Transverse colon (tissue), 4 donors: ENCODE results near the gene PRKCA. TPM values are rescaled to one million over a fixed set of nuclear protein-coding genes. Genes with fewer than 3 reads are reported as not detected.

Experiments
- DNase-seq: peaks from one replicate; pipeline ENCODE4 v3.0.0-alpha.2; 2019
- H3K27ac ChIP-seq, 4 donors: fragments of 200-600 bp; sonication (generic); 2 replicates each; pipeline ENCODE4 v1.5.1; 2016 to 2018; ENCODE audit warnings: inconsistent platforms in 4 of 4
- H3K27me3 ChIP-seq: fragments of 200-600 bp; sonication (generic); 2 replicates; pipeline ENCODE4 v1.5.1; 2017; ENCODE audit warnings: inconsistent platforms
- H3K36me3 ChIP-seq, 4 donors: fragments of 200-600 bp; sonication (generic); 2 replicates each; pipeline ENCODE4 v1.5.1; 2017 to 2019; ENCODE audit warnings: inconsistent platforms in 4 of 4
- H3K4me1 ChIP-seq, 4 donors: fragments of 200-600 bp; sonication (generic); 2 replicates each; pipeline ENCODE4 v1.5.1; 2017 to 2020; ENCODE audit warnings: inconsistent platforms in 4 of 4
- H3K4me3 ChIP-seq, 4 donors: fragments of 200-600 bp; sonication (generic); 1 replicate in 1 of 4; 2 replicates in 3 of 4; pipeline versions ENCODE4 v1.5.1 to v1.6.1; 2017 to 2019; ENCODE audit warnings: inconsistent platforms in 4 of 4
- H3K9me3 ChIP-seq, 2 donors: fragments of 200-600 bp; sonication (generic); 2 replicates each; pipeline ENCODE4 v1.5.1; 2017 to 2019; ENCODE audit warnings: inconsistent platforms in 2 of 2
- EP300 ChIP-seq: sonication (generic); formaldehyde crosslinking; IDR thresholded peaks from one replicate; pipeline ENCODE4 v1.6.1; 2017; ENCODE audit warnings: antibody characterized with exemption, low read depth
- POLR2A ChIP-seq: fragments of 450-650 bp; IDR thresholded peaks from one replicate; pipeline ENCODE4 v1.6.1; 2016; ENCODE audit warnings: antibody characterized with exemption, mild to moderate bottlenecking, moderate library complexity
- POLR2AphosphoS5 ChIP-seq, 3 donors: sonication (generic); formaldehyde crosslinking; IDR thresholded peaks; one replicate each; pipeline ENCODE4 v1.6.1; 2016; ENCODE audit warnings: antibody characterized with exemption in 3 of 3
- WGBS, 2 donors: methylation state at CpG; one replicate each; pipeline ENCODE4 v1.1.5; 2018; ENCODE audit warnings: low coverage in 1 of 2; 5-methylcytosine and 5-hydroxymethylcytosine counted together
- in situ Hi-C, 4 donors: fragments of 200-750 bp; cut with MboI; loops; one replicate each; pipeline versions ENCODE4 v1.15.0 to v1.15.1; 2017; ENCODE audit warnings: low sequenced_read_pairs in 3 of 4, low pct_ligation_motif_present in 1 of 4, low pct_unique_long_range_greater_than_20kb in 1 of 4
- intact Hi-C: fragments of 100-400 bp; cut with DNase I; formaldehyde crosslinking; loops from one replicate; pipeline ENCODE4 v1.15.1; 2023; ENCODE audit warnings: low total_unique reads
- total RNA-seq, 4 donors: library from RNA; depleted of rRNA; stranded (reverse); fragments of >200 nt; gene quantifications; one replicate each; pipeline ENCODE4 v1.1.0, GENCODE V29; 2016
- TF ChIP-seq, protein P1 (sequence below), 5 experiments: fragments of 200-600 bp in 3 of 5; fragments of 450-650 bp in 2 of 5; sonication (generic) in 3 of 5; IDR thresholded peaks; 1 replicate in 2 of 5; 2 replicates in 3 of 5; pipeline ENCODE4 v1.5.1; 2016 to 2017; ENCODE audit warnings: antibody characterized with exemption in 5 of 5, inconsistent platforms in 3 of 5, mild to moderate bottlenecking in 2 of 5, moderate library complexity in 1 of 5

PRKCA gene
- total RNA-seq, 4 donors from 2014 or later, result 16.1 to 49.7 (median 31.7) TPM

DNA sequence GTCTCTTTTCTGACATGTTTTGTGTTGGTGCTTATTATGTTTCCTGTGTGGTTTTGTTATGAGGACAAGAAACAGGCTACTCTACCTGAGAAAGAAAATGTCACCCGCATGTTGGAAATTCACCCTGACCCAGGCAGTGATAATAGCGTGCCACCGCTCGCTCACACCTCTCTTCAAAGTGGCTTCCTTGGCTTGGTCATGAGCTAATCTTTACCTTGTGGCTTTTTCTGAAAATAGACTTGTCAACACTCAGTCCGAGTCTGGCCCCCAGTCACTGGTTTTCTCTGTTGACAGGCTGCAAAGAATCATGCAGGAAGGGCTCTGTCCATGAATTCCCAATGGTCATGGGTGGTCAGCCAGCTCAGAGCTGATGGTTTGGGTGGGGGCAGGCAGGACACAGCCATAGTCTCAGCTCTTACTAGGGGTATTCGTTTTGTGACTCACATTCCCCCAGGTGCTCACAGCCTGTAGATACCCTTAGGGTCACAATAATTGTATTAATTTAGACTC is 411.2 kb downstream of the PRKCA start:
- intact Hi-C loops, result no loop called here

DNA sequence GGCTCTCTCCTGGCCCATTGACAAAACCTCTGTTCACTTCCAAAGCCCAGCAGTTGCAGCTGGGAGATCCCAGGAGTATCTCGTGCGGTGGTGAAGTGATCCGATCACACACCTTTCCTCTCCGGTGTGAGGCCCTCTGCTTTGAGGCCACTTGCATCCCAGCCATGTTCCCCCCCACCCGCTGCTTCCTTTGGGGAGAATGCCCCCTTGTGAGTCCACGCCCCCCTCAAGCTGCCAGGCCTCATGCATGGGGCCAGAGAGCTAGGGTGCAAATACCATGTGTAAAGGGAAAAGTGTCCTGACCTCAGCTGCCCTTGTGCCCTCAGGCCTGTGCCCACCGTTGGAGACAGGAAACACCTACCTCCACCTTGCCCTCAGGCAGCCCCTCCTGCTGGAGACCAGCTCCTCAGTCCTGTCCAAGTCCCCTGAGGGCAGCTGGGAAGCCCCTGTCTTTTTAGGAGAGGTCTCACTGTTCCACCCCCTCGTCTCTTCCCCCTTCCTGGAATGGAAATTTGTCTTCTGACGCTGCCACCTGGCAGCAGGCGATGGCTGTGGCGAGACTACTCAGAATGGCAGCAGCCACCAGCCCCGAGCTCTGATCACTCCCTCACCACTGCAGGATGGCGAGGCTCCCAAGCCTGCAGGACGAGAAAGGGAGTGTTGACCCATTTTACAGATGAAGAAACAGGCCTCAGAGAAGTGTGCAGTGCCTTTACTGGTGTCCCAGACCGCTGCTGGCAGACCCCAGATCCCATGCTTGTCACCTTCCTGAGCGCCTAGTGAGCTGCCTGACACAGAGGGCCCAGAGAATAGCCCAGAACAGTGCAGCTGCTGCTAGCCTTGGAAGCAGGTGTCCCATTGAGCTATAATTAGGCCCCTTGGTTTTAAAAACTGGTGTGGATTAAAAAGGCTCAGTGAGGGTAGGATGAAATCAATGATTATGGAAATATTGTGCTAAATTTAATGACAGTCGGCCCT is 411.9 kb downstream of the PRKCA start:
- H3K27me3 ChIP-seq, result no peaks in the 10 kb centered on the region
- H3K9me3 ChIP-seq, result no peaks in the 10 kb centered on the region
- WGBS, 2 donors, result 50 to 76% methylated on average over 1 to 17 of the region's 17 CpGs
- no peaks in the 10 kb centered on the region for H3K36me3 ChIP-seq
- H3K4me1 ChIP-seq, result peaks cover 9 to 50% (median 28%) of the 10 kb centered on the region in 4 donors
- TF ChIP-seq EP300 (no peak), POLR2A (no peak), POLR2AphosphoS5 (IDR thresholded peaks at IDR 0.05) (no peak)
- TF ChIP-seq, protein P1, sequence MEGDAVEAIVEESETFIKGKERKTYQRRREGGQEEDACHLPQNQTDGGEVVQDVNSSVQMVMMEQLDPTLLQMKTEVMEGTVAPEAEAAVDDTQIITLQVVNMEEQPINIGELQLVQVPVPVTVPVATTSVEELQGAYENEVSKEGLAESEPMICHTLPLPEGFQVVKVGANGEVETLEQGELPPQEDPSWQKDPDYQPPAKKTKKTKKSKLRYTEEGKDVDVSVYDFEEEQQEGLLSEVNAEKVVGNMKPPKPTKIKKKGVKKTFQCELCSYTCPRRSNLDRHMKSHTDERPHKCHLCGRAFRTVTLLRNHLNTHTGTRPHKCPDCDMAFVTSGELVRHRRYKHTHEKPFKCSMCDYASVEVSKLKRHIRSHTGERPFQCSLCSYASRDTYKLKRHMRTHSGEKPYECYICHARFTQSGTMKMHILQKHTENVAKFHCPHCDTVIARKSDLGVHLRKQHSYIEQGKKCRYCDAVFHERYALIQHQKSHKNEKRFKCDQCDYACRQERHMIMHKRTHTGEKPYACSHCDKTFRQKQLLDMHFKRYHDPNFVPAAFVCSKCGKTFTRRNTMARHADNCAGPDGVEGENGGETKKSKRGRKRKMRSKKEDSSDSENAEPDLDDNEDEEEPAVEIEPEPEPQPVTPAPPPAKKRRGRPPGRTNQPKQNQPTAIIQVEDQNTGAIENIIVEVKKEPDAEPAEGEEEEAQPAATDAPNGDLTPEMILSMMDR (IDR thresholded peaks at IDR 0.05), result no peak
- intact Hi-C loops (loop anchor here (5.0 kb wide), 1 partner anchor 193 kb away; no protein-coding TSS in a partner anchor), in situ Hi-C loops (loop anchor here (5.0 to 10.0 kb wide), 2 partner anchors 193 to 200 kb away; no protein-coding TSS in a partner anchor)
- H3K27ac ChIP-seq, result peak overlapping the region; percentile 76 to 85 (median 84)
- DNase-seq, result no peak
- no peak overlapping the region for H3K4me3 ChIP-seq

More for the DNA sequence above, 411.2 kb downstream of the PRKCA start:
- in situ Hi-C loops, result loop anchor here in 2 of 4 donors (5.0 to 10.0 kb wide), 2 partner anchors 194 to 201 kb away; no protein-coding TSS in a partner anchor
- Histone ChIP-seq H3K4me1 (peaks cover 9 to 50% (median 28%) of the 10 kb centered on the region in 4 donors), H3K4me3 (no peak overlapping the region), H3K36me3 (no peaks in the 10 kb centered on the region), H3K9me3 (no peaks in the 10 kb centered on the region), H3K27me3 (no peaks in the 10 kb centered on the region), H3K27ac (peak overlapping the region; percentile 80 to 88 (median 84))
- TF ChIP-seq, protein P1 (IDR thresholded peaks at IDR 0.05), result no peak
- TF ChIP-seq POLR2A, result no peak
- TF ChIP-seq POLR2AphosphoS5 (IDR thresholded peaks at IDR 0.05), result no peak
- TF ChIP-seq EP300, result no peak
- WGBS, 2 donors, result 62% methylated on average over 6 of the region's 6 CpGs; no CpG with 5 or more reads in 1 of the 2 donors
- DNase-seq, result no peak

- Histone ChIP-seq H3K27ac (peak overlapping the region; percentile 76 to 85 (median 84)), H3K27me3 (no peaks in the 10 kb centered on the region), H3K4me1 (peaks cover 9 to 50% (median 28%) of the 10 kb centered on the region in 4 donors), H3K4me3 (peak overlapping the region in 1 of 4 donors; percentile 13), H3K36me3 (no peaks in the 10 kb centered on the region), H3K9me3 (no peaks in the 10 kb centered on the region)
- intact Hi-C loops, result loop anchor here (5.0 kb wide), 1 partner anchor 192 kb away; no protein-coding TSS in a partner anchor
- in situ Hi-C loops, result loop anchor here in 3 of 4 donors (5.0 to 10.0 kb wide), 2 partner anchors 192 to 200 kb away; no protein-coding TSS in a partner anchor
- no peak for TF ChIP-seq POLR2AphosphoS5 (IDR thresholded peaks at IDR 0.05)
- TF ChIP-seq, protein P1 (IDR thresholded peaks at IDR 0.05), result no peak
- no peak for TF ChIP-seq EP300
- no peak for TF ChIP-seq POLR2A
- 16 to 34% methylated on average over 9 to 11 of the region's 11 CpGs for WGBS, 2 donors
- DNase-seq, result peak; percentile 30
Measured at GRCh38 chr17:66715076-66715675, 412.8 kb downstream of the PRKCA start.
